Lung (tissue), 12 donors: ENCODE data around the gene CZIB. TPM values are rescaled to one million over a fixed set of nuclear protein-coding genes. Genes with fewer than 3 reads are reported as not detected.

Source experiments
- ATAC-seq: fragments of 200-7000 bp; cut with Tn5 transposase; one replicate; pipeline ENCODE4 v1.9.1; 2020; ENCODE audit warnings: moderate number of reproducible peaks; ENCODE audit not compliant: insufficient read depth, low FRiP score
- DNase-seq, 3 donors: peaks; one replicate each; pipeline ENCODE4 v3.0.0-alpha.2; 2013 to 2017
- H3K27ac ChIP-seq, 2 donors: one replicate each; pipeline ENCODE4 v1.5.1; 2013; ENCODE audit warnings: mild to moderate bottlenecking in 2 of 2, moderate library complexity in 2 of 2, control low read depth in 1 of 2, inconsistent platforms in 1 of 2, low read depth in 1 of 2, low read length in 1 of 2
- H3K27me3 ChIP-seq, 3 donors: one replicate each; pipeline ENCODE4 v1.5.1; 2013; ENCODE audit warnings: low read length in 2 of 3; ENCODE audit not compliant: control insufficient read depth in 3 of 3, insufficient read depth in 3 of 3
- H3K36me3 ChIP-seq, 4 donors: one replicate each; pipeline ENCODE4 v1.5.1; 2013; ENCODE audit warnings: low read length in 4 of 4, mild to moderate bottlenecking in 1 of 4, moderate library complexity in 1 of 4; ENCODE audit not compliant: control insufficient read depth in 4 of 4, insufficient read depth in 4 of 4
- H3K4me1 ChIP-seq, 5 donors: one replicate each; pipeline ENCODE4 v1.5.1; 2013; ENCODE audit warnings: low read length in 5 of 5, mild to moderate bottlenecking in 2 of 5, moderate library complexity in 1 of 5; ENCODE audit not compliant: control insufficient read depth in 5 of 5, insufficient read depth in 5 of 5
- H3K4me3 ChIP-seq: one replicate; pipeline ENCODE4 v1.5.1; 2013; ENCODE audit warnings: mild to moderate bottlenecking, control low read depth, moderate library complexity
- H3K9ac ChIP-seq, 2 donors: one replicate each; pipeline ENCODE4 v1.5.1; 2013; ENCODE audit warnings: low read length in 2 of 2, control low read depth in 1 of 2; ENCODE audit not compliant: insufficient read depth in 1 of 2
- H3K9me3 ChIP-seq, 4 donors: one replicate each; pipeline ENCODE4 v1.5.1; 2013; ENCODE audit warnings: low read length in 3 of 4, mild to moderate bottlenecking in 1 of 4, moderate library complexity in 1 of 4; ENCODE audit not compliant: control insufficient read depth in 4 of 4, insufficient read depth in 3 of 4
- CTCF ChIP-seq: IDR thresholded peaks from 2 replicates; pipeline ENCODE4 v1.5.1; 2012; ENCODE audit warnings: mild to moderate bottlenecking; ENCODE audit errors: control extremely low read depth, extremely low read depth
- WGBS, 2 donors: extraction: QIAGEN DNeasy Blood & Tissue Kit; methylation state at CpG; one replicate each; pipeline ENCODE4 v1.1.7; 2013; 5-methylcytosine and 5-hydroxymethylcytosine counted together
- polyA plus RNA-seq, 2 donors: library from polyadenylated mRNA; stranded (reverse); fragments of 200-250 nt; gene quantifications; one replicate each; pipeline ENCODE4 v1.2.1, GENCODE V29; 2013
- total RNA-seq, 2 donors: library from RNA; depleted of rRNA in 1 of 2; stranded (reverse); fragments of >200 nt in 1 of 2; gene quantifications; one replicate each; pipeline ENCODE4 v1.2.1, GENCODE V29; 2014 to 2021
- donor health status: control.
- donor health status: control.
- donor health status: Bipolar disorder and iron deficiency.
- donor health status: healthy.
- donor health status: DM: yes; HTN: yes; CAD: no.

Gene CZIB
- total and polyA plus RNA-seq, 4 donors = 39.1 to 86.5 (median 52.9) TPM

GRCh38 chr1:53266038-53266437, 45.6 kb upstream of the CZIB start:
- no peak overlapping the region for H3K4me3 ChIP-seq
- no peak overlapping the region for H3K9ac ChIP-seq
- H3K36me3 ChIP-seq = peaks cover 0 to 8% (median 2%) of the 10 kb centered on the region in 4 donors
- H3K9me3 ChIP-seq = no peaks in the 10 kb centered on the region
- DNase-seq (peak in 1 of 3 donors; percentile 13), ATAC-seq (no peak)
- no peak overlapping the region for H3K27ac ChIP-seq
- H3K4me1 ChIP-seq = no peaks in the 10 kb centered on the region
- no peaks in the 10 kb centered on the region for H3K27me3 ChIP-seq
- no peak for TF ChIP-seq CTCF

- H3K27me3 ChIP-seq = no peaks in the 10 kb centered on the region
- no peak for ATAC-seq
- no peaks in the 10 kb centered on the region for H3K9me3 ChIP-seq
- H3K36me3 ChIP-seq = peaks cover 0 to 7% (median 3%) of the 10 kb centered on the region in 4 donors
- no peaks in the 10 kb centered on the region for H3K4me1 ChIP-seq
- H3K4me3 ChIP-seq = no peak overlapping the region
- no peak for TF ChIP-seq CTCF
- H3K9ac ChIP-seq = no peak overlapping the region
- 94 to 97% methylated on average over 4 of the region's 4 CpGs for WGBS, 2 donors
- no peak overlapping the region for H3K27ac ChIP-seq
- no peak for DNase-seq
These were observed 45.1 kb upstream of the CZIB start for GRCh38 chr1:53265581-53265980.

- no peaks in the 10 kb centered on the region for H3K27me3 ChIP-seq
- 97 to 99% methylated on average over 11 of the region's 11 CpGs for WGBS, 2 donors
- no peak overlapping the region for H3K4me3 ChIP-seq
- TF ChIP-seq CTCF = no peak
- no peaks in the 10 kb centered on the region for H3K9me3 ChIP-seq
- peaks cover 0 to 11% (median 3%) of the 10 kb centered on the region in 4 donors for H3K36me3 ChIP-seq
- DNase-seq (no peak), ATAC-seq (no peak)
- no peak overlapping the region for H3K27ac ChIP-seq
- no peak overlapping the region for H3K9ac ChIP-seq
- no peaks in the 10 kb centered on the region for H3K4me1 ChIP-seq
These were observed 43.6 kb upstream of the CZIB start for GRCh38 chr1:53264048-53264447.

- no peak for DNase-seq
- H3K4me1 ChIP-seq = peaks cover 0 to 4% (median 0%) of the 10 kb centered on the region in 5 donors
- no peaks in the 10 kb centered on the region for H3K9me3 ChIP-seq
- H3K27ac ChIP-seq = no peak overlapping the region
- ATAC-seq = no peak
- peaks cover 0 to 11% (median 3%) of the 10 kb centered on the region in 4 donors for H3K36me3 ChIP-seq
- no peak overlapping the region for H3K4me3 ChIP-seq
- 94 to 98% methylated on average over 3 of the region's 3 CpGs for WGBS, 2 donors
- no peak for TF ChIP-seq CTCF
- no peak overlapping the region for H3K9ac ChIP-seq
- H3K27me3 ChIP-seq = no peaks in the 10 kb centered on the region
These were observed 41.6 kb upstream of the CZIB start for GRCh38 chr1:53262000-53262399.
